HepG2 (cell line): ENCODE results near the gene CROCC. TPM values are rescaled to one million over a fixed set of nuclear protein-coding genes. Genes with fewer than 3 reads are reported as not detected.

Experiments used
- ATAC-seq: fragments of 200-7000 bp; cut with Tn5 transposase; 3 replicates; pipeline ENCODE4 v1.9.1; 2020; ENCODE audit warnings: mild to moderate bottlenecking, moderate library complexity
- Bru-seq: library from RNA; stranded (reverse); fragments of 400-500 nt; gene quantifications from one replicate; lab custom pipeline; 2021; lab: Mats Ljungman, UMichigan
- BruChase-seq, 2 experiments: library from RNA; stranded (reverse); fragments of 400-500 nt; gene quantifications; one replicate each; lab custom pipeline; 2021; lab: Mats Ljungman, UMichigan
- BruUV-seq: library from RNA; stranded (reverse); fragments of 400-500 nt; replicated peaks from 2 replicates; lab custom pipeline; 2021; lab: Mats Ljungman, UMichigan
- CTCF ChIA-PET: fragments of 300-600 bp; formaldehyde crosslinking; extraction: SDS; loops from one replicate; lab custom pipeline; 2021; ENCODE audit warnings: low total read pairs, inconsistent platforms, low intra/inter-chr PET ratio; lab: Yijun Ruan, JAX
- POLR2A ChIA-PET: fragments of 350-600 bp; sonication (Branson Sonifier 250); formaldehyde crosslinking; loops from one replicate; lab custom pipeline; 2020; ENCODE audit warnings: antibody characterized with exemption, inconsistent platforms; lab: Yijun Ruan, JAX
- DNase-seq: peaks from one replicate; pipeline ENCODE4 v3.0.0-alpha.2; 2015; ENCODE audit warnings: low spot score
- FAIRE-seq: peaks from 3 replicates; lab custom pipeline; 2011; peaks lifted over from hg19 to GRCh38; lab: Jason Lieb, UNC
- H2AFZ ChIP-seq: one replicate; pipeline ENCODE4 v1.6.1; 2011; ENCODE audit warnings: low read length, inconsistent platforms
- H3K27ac ChIP-seq: fragments of 300-600 bp; 3 replicates; pipeline ENCODE4 v1.8.0; 2011; ENCODE audit warnings: mixed run types, mild to moderate bottlenecking, mixed read lengths, low read length, inconsistent platforms; ENCODE audit not compliant: insufficient read depth; ENCODE audit errors: extremely low read length
- H3K27me3 ChIP-seq, 2 experiments: fragments of 200-600 bp in 1 of 2; 2 replicates in 1 of 2; 3 replicates in 1 of 2; pipeline versions ENCODE4 v1.6.0 to v1.8.0; 2011; ENCODE audit warnings: low read length in 2 of 2, mild to moderate bottlenecking in 2 of 2, moderate library complexity in 2 of 2, inconsistent platforms in 1 of 2; ENCODE audit not compliant: insufficient read depth in 2 of 2, control insufficient read depth in 1 of 2
- H3K36me3 ChIP-seq, 2 experiments: fragments of 200-600 bp in 1 of 2; replicated peaks in 1 of 2; 2 replicates in 1 of 2; 3 replicates in 1 of 2; pipeline versions ENCODE4 v1.5.1 to v1.8.0; 2011; ENCODE audit warnings: low read length in 2 of 2, inconsistent platforms in 1 of 2; ENCODE audit not compliant: insufficient read depth in 2 of 2, control insufficient read depth in 1 of 2
- H3K4me1 ChIP-seq: 2 replicates; pipeline ENCODE4 v1.5.1; 2012; ENCODE audit warnings: low read length, inconsistent platforms; ENCODE audit not compliant: insufficient read depth
- H3K4me2 ChIP-seq: 2 replicates; pipeline ENCODE4 v1.6.0; 2011; ENCODE audit warnings: low read depth, low read length, inconsistent platforms
- H3K4me3 ChIP-seq, 3 experiments: fragments of 200-600 bp in 1 of 3; sonication (generic), shearing (Covaris generic) in 1 of 3; replicated peaks in 1 of 3; 2 replicates each; pipeline ENCODE4 v1.5.1; 2011 to 2016; ENCODE audit warnings: low read length in 3 of 3, inconsistent platforms in 2 of 3, low read depth in 2 of 3, mild to moderate bottlenecking in 2 of 3, control low read depth in 1 of 3, mixed read lengths in 1 of 3; ENCODE audit not compliant: insufficient read depth in 1 of 3
- H3K79me2 ChIP-seq: one replicate; pipeline ENCODE4 v1.6.1; 2011; ENCODE audit warnings: low read length, inconsistent platforms; ENCODE audit not compliant: insufficient read depth
- H3K9ac ChIP-seq: 2 replicates; pipeline ENCODE4 v1.6.0; 2011; ENCODE audit warnings: mild to moderate bottlenecking, low read depth, low read length, inconsistent platforms; ENCODE audit not compliant: insufficient read depth
- H3K9me3 ChIP-seq: 2 replicates; pipeline ENCODE4 v1.5.1; 2012; ENCODE audit warnings: mild to moderate bottlenecking, low read length
- H4K20me1 ChIP-seq: 2 replicates; pipeline ENCODE4 v1.6.0; 2011; ENCODE audit warnings: inconsistent platforms, mild to moderate bottlenecking, low read length, moderate library complexity; ENCODE audit not compliant: insufficient read depth
- CHD2 ChIP-seq: IDR thresholded peaks from 2 replicates; pipeline ENCODE4 v1.6.1; 2011; ENCODE audit warnings: low read depth, low read length, improper control_type of control experiment
- KDM5A ChIP-seq: fragments of 200-600 bp; sonication (generic); IDR thresholded peaks from 2 replicates; pipeline ENCODE4 v1.7.0; 2018; ENCODE audit warnings: antibody characterized with exemption, mild to moderate bottlenecking, low read length, borderline replicate concordance
- NR2F6 ChIP-seq, 2 experiments: IDR thresholded peaks; 2 replicates each; pipeline ENCODE4 v1.6.1; 2016; ENCODE audit warnings: antibody characterized with exemption in 1 of 2, mild to moderate bottlenecking in 1 of 2
- ZNF687 ChIP-seq: sonication (generic); formaldehyde crosslinking; IDR thresholded peaks from 2 replicates; pipeline ENCODE4 v1.5.1; 2020; ENCODE audit warnings: mild to moderate bottlenecking, missing genetic modification reagents, moderate library complexity
- WGBS: methylation state at CpG from one replicate; pipeline ENCODE4 v1.1.6; 2017; ENCODE audit warnings: low lambda C conversion rate; 5-methylcytosine and 5-hydroxymethylcytosine counted together
- in situ Hi-C: cut with HindIII; loops from 2 replicates; pipeline ENCODE4 v1.10.0; 2017; ENCODE audit warnings: low pct_unique_long_range_greater_than_20kb; ENCODE audit not compliant: extremely low pct_ligation_motif_present
- intact Hi-C: fragments of 100-400 bp; cut with micrococcal nuclease; formaldehyde crosslinking; loops from one replicate; pipeline ENCODE4 v1.10.0; 2022; ENCODE audit not compliant: unreplicated experiment
- long read RNA-seq, 2 experiments: library from RNA in 1 of 2; library from polyadenylated mRNA in 1 of 2; stranded (forward) in 1 of 2; unstranded in 1 of 2; transcript quantifications; one replicate each; pipeline ENCODE4 v2.0.0, GENCODE V29; 2019 to 2022
- polyA minus RNA-seq, 3 experiments: library from RNA; depleted of rRNA, polyadenylated mRNA; stranded (reverse); fragments of >200 nt; gene quantifications; 2 replicates each; pipeline ENCODE4 v1.2.3, GENCODE V29; 2011; ENCODE audit warnings: low replicate concordance in 1 of 3
- polyA plus RNA-seq, 8 experiments: library from polyadenylated mRNA; depleted of rRNA in 3 of 8; stranded (reverse) in 7 of 8; unstranded in 1 of 8; fragments of >200 nt; fragmentation: Illumina TruSeq in 4 of 8; extraction: Trizol in 4 of 8; gene quantifications; 2 replicates each; pipeline versions ENCODE4 v1.2.1 to v1.2.3, GENCODE V29; 2011 to 2016; ENCODE audit warnings: low read depth in 4 of 8, missing spikeins in 1 of 8, mixed read lengths in 1 of 8; ENCODE audit not compliant: insufficient read depth in 1 of 8
- total RNA-seq, 5 experiments: library from RNA; depleted of rRNA; stranded (reverse); fragments of >200 nt; fragmentation: Illumina TruSeq; extraction: Trizol; gene quantifications; 2 replicates each; pipeline ENCODE4 v1.2.3, GENCODE V29; 2016; ENCODE audit warnings: low read depth in 1 of 5
- TF ChIP-seq, protein P1 (sequence below): fragments of 450-650 bp; IDR thresholded peaks from 2 replicates; pipeline ENCODE4 v1.6.1; 2016

Gene CROCC, protein sequence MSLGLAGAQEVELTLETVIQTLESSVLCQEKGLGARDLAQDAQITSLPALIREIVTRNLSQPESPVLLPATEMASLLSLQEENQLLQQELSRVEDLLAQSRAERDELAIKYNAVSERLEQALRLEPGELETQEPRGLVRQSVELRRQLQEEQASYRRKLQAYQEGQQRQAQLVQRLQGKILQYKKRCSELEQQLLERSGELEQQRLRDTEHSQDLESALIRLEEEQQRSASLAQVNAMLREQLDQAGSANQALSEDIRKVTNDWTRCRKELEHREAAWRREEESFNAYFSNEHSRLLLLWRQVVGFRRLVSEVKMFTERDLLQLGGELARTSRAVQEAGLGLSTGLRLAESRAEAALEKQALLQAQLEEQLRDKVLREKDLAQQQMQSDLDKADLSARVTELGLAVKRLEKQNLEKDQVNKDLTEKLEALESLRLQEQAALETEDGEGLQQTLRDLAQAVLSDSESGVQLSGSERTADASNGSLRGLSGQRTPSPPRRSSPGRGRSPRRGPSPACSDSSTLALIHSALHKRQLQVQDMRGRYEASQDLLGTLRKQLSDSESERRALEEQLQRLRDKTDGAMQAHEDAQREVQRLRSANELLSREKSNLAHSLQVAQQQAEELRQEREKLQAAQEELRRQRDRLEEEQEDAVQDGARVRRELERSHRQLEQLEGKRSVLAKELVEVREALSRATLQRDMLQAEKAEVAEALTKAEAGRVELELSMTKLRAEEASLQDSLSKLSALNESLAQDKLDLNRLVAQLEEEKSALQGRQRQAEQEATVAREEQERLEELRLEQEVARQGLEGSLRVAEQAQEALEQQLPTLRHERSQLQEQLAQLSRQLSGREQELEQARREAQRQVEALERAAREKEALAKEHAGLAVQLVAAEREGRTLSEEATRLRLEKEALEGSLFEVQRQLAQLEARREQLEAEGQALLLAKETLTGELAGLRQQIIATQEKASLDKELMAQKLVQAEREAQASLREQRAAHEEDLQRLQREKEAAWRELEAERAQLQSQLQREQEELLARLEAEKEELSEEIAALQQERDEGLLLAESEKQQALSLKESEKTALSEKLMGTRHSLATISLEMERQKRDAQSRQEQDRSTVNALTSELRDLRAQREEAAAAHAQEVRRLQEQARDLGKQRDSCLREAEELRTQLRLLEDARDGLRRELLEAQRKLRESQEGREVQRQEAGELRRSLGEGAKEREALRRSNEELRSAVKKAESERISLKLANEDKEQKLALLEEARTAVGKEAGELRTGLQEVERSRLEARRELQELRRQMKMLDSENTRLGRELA (N-terminal part only)
- total RNA-seq (2016; rRNA removed; fragmentation: Illumina TruSeq; extraction: Trizol) (2.6 and 7.8 TPM in 2 replicates), polyA plus RNA-seq (2011; rRNA removed) (15.5 and 16.6 TPM in 2 replicates), polyA minus RNA-seq (2011; rRNA and poly(A)+ RNA removed; ENCODE audit: low replicate concordance) (18.9 and 23.5 TPM in 2 replicates), Bru-seq, nascent RNA (percentile 32 among the genes with signal in this experiment), BruChase-seq, experiment 1, labeled RNA remaining after a 6-hour chase (percentile 37 among the genes with signal in this experiment), BruChase-seq, experiment 2, labeled RNA remaining after a 2-hour chase (percentile 38 among the genes with signal in this experiment)
- 3.6 and 4.0 TPM in 2 replicates for total RNA-seq (2016; cell fraction: cytosol; rRNA removed; fragmentation: Illumina TruSeq; extraction: Trizol; ENCODE audit: low read depth)
- 2.9 and 8.4 TPM in 2 replicates for total RNA-seq (2016; cell fraction: insoluble cytoplasmic fraction; rRNA removed; fragmentation: Illumina TruSeq; extraction: Trizol)
- 2.6 and 3.1 TPM in 2 replicates for total RNA-seq (2016; cell fraction: membrane; rRNA removed; fragmentation: Illumina TruSeq; extraction: Trizol)
- total RNA-seq (2016; cell fraction: nucleus; rRNA removed; fragmentation: Illumina TruSeq; extraction: Trizol), result 8.6 and 11.9 TPM in 2 replicates
- 3.4 and 5.7 TPM in 2 replicates for polyA plus RNA-seq (2011; cell fraction: cytosol; rRNA removed)
- polyA plus RNA-seq (2011; cell fraction: nucleus; rRNA removed), result 81.7 and 94.3 TPM in 2 replicates
- polyA plus RNA-seq (2012), result 6.3 and 6.8 TPM in 2 replicates
- 0.84 and 0.97 TPM in 2 replicates for polyA plus RNA-seq (2016; cell fraction: cytosol; fragmentation: Illumina TruSeq; extraction: Trizol; ENCODE audit: low read depth)
- 2.3 and 2.7 TPM in 2 replicates for polyA plus RNA-seq (2016; cell fraction: insoluble cytoplasmic fraction; fragmentation: Illumina TruSeq; extraction: Trizol; ENCODE audit: low read depth)
- polyA plus RNA-seq (2016; cell fraction: membrane; fragmentation: Illumina TruSeq; extraction: Trizol; ENCODE audit: low read depth), result 1.2 and 1.7 TPM in 2 replicates
- polyA plus RNA-seq (2016; cell fraction: nucleus; fragmentation: Illumina TruSeq; extraction: Trizol; ENCODE audit: insufficient read depth, low read depth), result 42.1 and 44.2 TPM in 2 replicates
- polyA minus RNA-seq (2011; cell fraction: cytosol; rRNA and poly(A)+ RNA removed), result 3.0 and 3.3 TPM in 2 replicates
- 22.1 and 23.3 TPM in 2 replicates for polyA minus RNA-seq (2011; cell fraction: nucleus; rRNA and poly(A)+ RNA removed)
- long read RNA-seq, experiment 1, partial matches to known transcripts, result 3 of 6 reads
- long read RNA-seq, experiment 1, other reads (novel, unspliced or antisense), result 3 of 6 reads
- long read RNA-seq, experiment 2, partial matches to known transcripts, result 3 of 8 reads
- long read RNA-seq, experiment 2, other reads (novel, unspliced or antisense), result 5 of 8 reads

DNA sequence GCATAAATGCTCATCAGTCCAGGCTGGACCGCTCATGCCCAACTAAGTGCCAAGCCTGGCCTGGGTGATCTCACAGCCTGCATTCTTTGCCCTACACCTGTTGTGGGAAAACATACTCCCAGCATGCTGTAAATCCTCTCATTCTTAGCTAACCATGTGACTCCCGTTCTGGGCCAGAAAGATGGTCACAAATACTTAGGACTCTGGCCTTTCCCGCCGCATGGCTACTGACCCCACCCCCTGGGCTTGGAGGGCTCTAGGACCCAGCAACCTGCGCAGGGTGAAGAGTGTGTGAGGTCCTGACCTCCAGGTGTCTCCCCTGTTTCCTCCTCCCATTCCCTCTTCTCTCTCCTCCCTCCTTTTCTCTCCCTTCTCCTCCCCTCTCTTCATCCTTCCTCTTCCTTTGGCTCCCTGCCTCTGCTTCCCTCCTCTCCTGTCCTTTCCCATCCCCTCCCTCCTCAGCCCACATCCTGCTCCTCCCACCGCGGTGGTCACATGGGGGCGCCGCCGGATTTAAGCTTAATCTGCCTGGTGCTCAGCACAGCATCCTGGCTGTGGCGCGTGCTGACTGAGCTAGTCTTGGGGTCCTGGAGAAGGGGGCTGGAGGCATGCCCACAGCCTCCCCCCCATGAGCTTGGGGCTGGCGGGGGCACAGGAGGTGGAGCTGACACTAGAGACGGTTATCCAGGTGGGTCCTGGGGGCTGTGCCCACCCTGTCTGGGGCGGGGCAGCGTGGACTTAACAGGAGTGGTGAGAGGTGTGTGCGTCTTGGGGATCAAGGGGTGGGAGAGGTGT lies at the start of gene CROCC:
Gene CROCC (plus strand): TSS at position 541 of the 795 bp plus-strand sequence. CDS start 88 bp downstream, at position 629.
- no peaks in the 10 kb centered on the region; a peak in 2 of 5 replicates for H3K27me3 ChIP-seq
- peaks cover 8% of the 10 kb centered on the region; the same call in 1 of the 2 replicates for H3K4me1 ChIP-seq
- 48% methylated on average over 14 of the region's 17 CpGs for WGBS
- H3K27ac ChIP-seq, result no peak within 1 kb of the TSS
- in situ Hi-C loops, result no loop called here
- CTCF ChIA-PET, result no interaction called here
- H3K79me2 ChIP-seq, result no peaks in the 10 kb centered on the region
- H3K9me3 ChIP-seq, result no peaks in the 10 kb centered on the region
- DNase-seq (no peak), ATAC-seq (peak; percentile 30; the same call in 1 of the 3 replicates), FAIRE-seq (no peak)
- H4K20me1 ChIP-seq, result no peaks in the 10 kb centered on the region
- no peak within 1 kb of the TSS; a peak in 1 of 6 replicates for H3K4me3 ChIP-seq
- peak within 1 kb of the TSS; percentile 29; the same call in 1 of the 2 replicates for H3K4me2 ChIP-seq
- no peak within 1 kb of the TSS for H3K9ac ChIP-seq
- no peak within 1 kb of the TSS for H2AFZ ChIP-seq
- no TSS peak for BruUV-seq
- POLR2A ChIA-PET, result no interaction called here
- intact Hi-C loops, result no loop called here
- no peaks in the 10 kb centered on the region for H3K36me3 ChIP-seq
- TF ChIP-seq, protein P1, sequence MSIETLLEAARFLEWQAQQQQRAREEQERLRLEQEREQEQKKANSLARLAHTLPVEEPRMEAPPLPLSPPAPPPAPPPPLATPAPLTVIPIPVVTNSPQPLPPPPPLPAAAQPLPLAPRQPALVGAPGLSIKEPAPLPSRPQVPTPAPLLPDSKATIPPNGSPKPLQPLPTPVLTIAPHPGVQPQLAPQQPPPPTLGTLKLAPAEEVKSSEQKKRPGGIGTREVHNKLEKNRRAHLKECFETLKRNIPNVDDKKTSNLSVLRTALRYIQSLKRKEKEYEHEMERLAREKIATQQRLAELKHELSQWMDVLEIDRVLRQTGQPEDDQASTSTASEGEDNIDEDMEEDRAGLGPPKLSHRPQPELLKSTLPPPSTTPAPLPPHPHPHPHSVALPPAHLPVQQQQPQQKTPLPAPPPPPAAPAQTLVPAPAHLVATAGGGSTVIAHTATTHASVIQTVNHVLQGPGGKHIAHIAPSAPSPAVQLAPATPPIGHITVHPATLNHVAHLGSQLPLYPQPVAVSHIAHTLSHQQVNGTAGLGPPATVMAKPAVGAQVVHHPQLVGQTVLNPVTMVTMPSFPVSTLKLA, result peak; percentile 55
- no peak for TF ChIP-seq CHD2
- TF ChIP-seq NR2F6 (IDR thresholded peaks at IDR 0.05), result 0 out of 2 replicates have a peak, but pooled peaks have one; percentile 35
- TF ChIP-seq NR2F6 (CRISPR knock-in tag; IDR thresholded peaks at IDR 0.05), result 0 out of 2 replicates have a peak, but pooled peaks have one; percentile 26
- peak; percentile 7; the same call in 1 of the 2 replicates for TF ChIP-seq ZNF687
- TF ChIP-seq KDM5A, result no peak
